Eye (tissue), 1 donor: ENCODE data around the gene CAMKMT.
A peak's percentile ranks its signal among the peaks of the same experiment; 100 is the strongest.

Experiments used
- DNase-seq: peaks from one replicate; pipeline ENCODE4 v3.0.0-alpha.2; 2015

Gene CAMKMT

GRCh38 chr2:44605511-44605910 is 243.8 kb downstream of the CAMKMT start:
- no peak for DNase-seq

GRCh38 chr2:44612276-44612675 is 250.5 kb downstream of the CAMKMT start:
- no peak for DNase-seq

- no peak for DNase-seq
Measured at GRCh38 chr2:44614940-44615339, 253.2 kb downstream of the CAMKMT start.

- peak; percentile 54 for DNase-seq
Measured at GRCh38 chr2:44615950-44616518, 254.3 kb downstream of the CAMKMT start.

GRCh38 chr2:44616667-44617155 is 255.0 kb downstream of the CAMKMT start:
- DNase-seq, result peak; percentile 30

GRCh38 chr2:44618251-44619023 is 256.7 kb downstream of the CAMKMT start:
- peak; percentile 85 for DNase-seq

GRCh38 chr2:44620189-44620990 is 258.6 kb downstream of the CAMKMT start:
- DNase-seq, result peak; percentile 25

GRCh38 chr2:44623622-44624351 is 262.0 kb downstream of the CAMKMT start:
- no peak for DNase-seq

GRCh38 chr2:44628297-44628696 is 266.6 kb downstream of the CAMKMT start:
- no peak for DNase-seq

GRCh38 chr2:44632931-44633689 is 271.4 kb downstream of the CAMKMT start:
- DNase-seq, result no peak

GRCh38 chr2:44635725-44636124 is 274.0 kb downstream of the CAMKMT start:
- DNase-seq, result no peak

GRCh38 chr2:44638649-44639048 is 276.9 kb downstream of the CAMKMT start:
- peak; percentile 89 for DNase-seq

GRCh38 chr2:44639399-44639798 is 277.7 kb downstream of the CAMKMT start:
- no peak for DNase-seq

- DNase-seq, result no peak
Measured at GRCh38 chr2:44642123-44642857, 280.5 kb downstream of the CAMKMT start.

- no peak for DNase-seq
Measured at GRCh38 chr2:44645937-44646336, 284.2 kb downstream of the CAMKMT start.

- no peak for DNase-seq
Measured at GRCh38 chr2:44649381-44649780, 287.6 kb downstream of the CAMKMT start.

- DNase-seq, result no peak
Measured at GRCh38 chr2:44650796-44651195, 289.0 kb downstream of the CAMKMT start.

GRCh38 chr2:44651974-44652373 is 290.2 kb downstream of the CAMKMT start:
- DNase-seq, result no peak

- no peak for DNase-seq
Measured at GRCh38 chr2:44652701-44653100, 291.0 kb downstream of the CAMKMT start.

GRCh38 chr2:44655401-44655864 is 293.7 kb downstream of the CAMKMT start:
- DNase-seq, result peak; percentile 74

- DNase-seq, result peak; percentile 30
Measured at GRCh38 chr2:44656460-44656859, 294.7 kb downstream of the CAMKMT start.
